ENCODE data around the gene ARL2.

GRCh38 chr11:64970731-64971151, 43.2 kb upstream of the ARL2 start:
- TF ChIP-seq, protein P1, sequence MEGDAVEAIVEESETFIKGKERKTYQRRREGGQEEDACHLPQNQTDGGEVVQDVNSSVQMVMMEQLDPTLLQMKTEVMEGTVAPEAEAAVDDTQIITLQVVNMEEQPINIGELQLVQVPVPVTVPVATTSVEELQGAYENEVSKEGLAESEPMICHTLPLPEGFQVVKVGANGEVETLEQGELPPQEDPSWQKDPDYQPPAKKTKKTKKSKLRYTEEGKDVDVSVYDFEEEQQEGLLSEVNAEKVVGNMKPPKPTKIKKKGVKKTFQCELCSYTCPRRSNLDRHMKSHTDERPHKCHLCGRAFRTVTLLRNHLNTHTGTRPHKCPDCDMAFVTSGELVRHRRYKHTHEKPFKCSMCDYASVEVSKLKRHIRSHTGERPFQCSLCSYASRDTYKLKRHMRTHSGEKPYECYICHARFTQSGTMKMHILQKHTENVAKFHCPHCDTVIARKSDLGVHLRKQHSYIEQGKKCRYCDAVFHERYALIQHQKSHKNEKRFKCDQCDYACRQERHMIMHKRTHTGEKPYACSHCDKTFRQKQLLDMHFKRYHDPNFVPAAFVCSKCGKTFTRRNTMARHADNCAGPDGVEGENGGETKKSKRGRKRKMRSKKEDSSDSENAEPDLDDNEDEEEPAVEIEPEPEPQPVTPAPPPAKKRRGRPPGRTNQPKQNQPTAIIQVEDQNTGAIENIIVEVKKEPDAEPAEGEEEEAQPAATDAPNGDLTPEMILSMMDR (optimal IDR thresholded peaks at IDR 0.05 in 1 of 3, IDR thresholded peaks at IDR 0.05 in 1 of 3, conservative IDR thresholded peaks at IDR 0.05 in 1 of 3; ENCODE audit: extremely low read depth in 1 of 3, insufficient read depth in 2 of 3, low read length in 3 of 3) = no peak
- no peak for TF ChIP-seq EZH2 (IDR thresholded peaks at IDR 0.05; ENCODE audit: low read length)
